Endodermal cell (in vitro differentiated cells): ENCODE data around the gene STXBP6. TPM values are rescaled to one million over a fixed set of nuclear protein-coding genes. Genes with fewer than 3 reads are reported as not detected.

ENCODE experiments used
- DNase-seq: peaks from one replicate; pipeline ENCODE4 v3.0.0-alpha.2; 2017
- H3K27ac ChIP-seq: 2 replicates; pipeline ENCODE4 v1.5.1; 2013; ENCODE audit warnings: mild to moderate bottlenecking, low read depth, low read length, moderate library complexity
- H3K27me3 ChIP-seq: 2 replicates; pipeline ENCODE4 v1.6.1; 2013; ENCODE audit warnings: mild to moderate bottlenecking, low read length, moderate library complexity; ENCODE audit not compliant: insufficient read depth, control insufficient read depth, poor library complexity, severe bottlenecking
- H3K36me3 ChIP-seq: 2 replicates; pipeline ENCODE4 v1.7.0; 2013; ENCODE audit warnings: mild to moderate bottlenecking, low read length, moderate library complexity; ENCODE audit not compliant: control insufficient read depth, insufficient read depth
- H3K4me1 ChIP-seq: one replicate; pipeline ENCODE4 v1.7.0; 2013; ENCODE audit warnings: low read length; ENCODE audit not compliant: control insufficient read depth, insufficient read depth
- H3K4me3 ChIP-seq: 2 replicates; pipeline ENCODE4 v1.5.1; 2013; ENCODE audit warnings: mild to moderate bottlenecking, low read length, moderate library complexity
- H3K9ac ChIP-seq: 2 replicates; pipeline ENCODE4 v1.6.1; 2013; ENCODE audit warnings: mild to moderate bottlenecking, low read length, moderate library complexity; ENCODE audit not compliant: poor library complexity, severe bottlenecking; ENCODE audit errors: extremely low read depth
- H3K9me3 ChIP-seq: 2 replicates; pipeline ENCODE4 v1.6.1; 2013; ENCODE audit warnings: mild to moderate bottlenecking, low read length, moderate library complexity; ENCODE audit not compliant: control insufficient read depth
- H3K27ac Mint-ChIP-seq: 2 replicates; pipeline ENCODE4 v1.8.0; 2020; ENCODE audit warnings: mixed read lengths
- H3K27me3 Mint-ChIP-seq: 2 replicates; pipeline ENCODE4 v1.8.0; 2021; ENCODE audit warnings: mild to moderate bottlenecking, mixed read lengths; ENCODE audit not compliant: insufficient read depth
- H3K36me3 Mint-ChIP-seq: 2 replicates; pipeline ENCODE4 v1.8.0; 2020; ENCODE audit warnings: low read depth, mixed read lengths
- H3K4me1 Mint-ChIP-seq: 2 replicates; pipeline ENCODE4 v1.8.0; 2020; ENCODE audit warnings: mixed read lengths
- H3K4me3 Mint-ChIP-seq: 2 replicates; pipeline ENCODE4 v1.8.0; 2020; ENCODE audit warnings: mild to moderate bottlenecking, moderate library complexity, mixed read lengths
- H3K9me3 Mint-ChIP-seq: 2 replicates; pipeline ENCODE4 v1.8.0; 2020; ENCODE audit warnings: mild to moderate bottlenecking, mixed read lengths
- CTCF ChIP-seq: fragments of 200-600 bp; sonication (generic); conservative IDR thresholded peaks from 2 replicates; pipeline ENCODE4 v1.5.0; 2021; ENCODE audit warnings: antibody characterized with exemption, mild to moderate bottlenecking
- WGBS, 2 experiments: methylation state at CpG; one replicate each; pipeline versions ENCODE4 v1.1.5 to v1.1.7; 2013; ENCODE audit warnings: missing lambda C conversion rate in 2 of 2, mixed read lengths in 1 of 2; ENCODE audit not compliant: insufficient coverage in 1 of 2, insufficient read length in 1 of 2; 5-methylcytosine and 5-hydroxymethylcytosine counted together
- total RNA-seq, 2 donors: library from RNA; stranded (reverse); fragmentation: NEBNext Ultra II Directional in 1 of 2; extraction: Animal tissue kit (Norgen Biotek cat#: 25700) in 1 of 2; gene quantifications; 2 replicates in 1 of 2; 3 replicates in 1 of 2; pipeline ENCODE4 v1.2.1, GENCODE V29; 2021

Gene STXBP6
- total RNA-seq, 2 donors from 2014 or later = 0.64 to 1.5 TPM

- 83 to 92% methylated on average over 1 to 5 of the region's 5 CpGs for WGBS, 2 experiments
- DNase-seq = no peak
- no peaks in the 10 kb centered on the region for H3K36me3 Mint-ChIP-seq
- H3K27ac Mint-ChIP-seq = no peak overlapping the region
- Histone ChIP-seq H3K9me3 (no peaks in the 10 kb centered on the region), H3K27me3 (peaks cover 4% of the 10 kb centered on the region), H3K27ac (no peak overlapping the region), H3K9ac (no peak overlapping the region), H3K4me3 (no peak overlapping the region), H3K36me3 (no peaks in the 10 kb centered on the region), H3K4me1 (peaks cover 8% of the 10 kb centered on the region)
- H3K4me3 Mint-ChIP-seq = no peak overlapping the region
- no peak for TF ChIP-seq CTCF
- H3K4me1 Mint-ChIP-seq = peaks cover 11% of the 10 kb centered on the region
- no peaks in the 10 kb centered on the region for H3K9me3 Mint-ChIP-seq
- H3K27me3 Mint-ChIP-seq = peaks cover 2% of the 10 kb centered on the region
These were observed 229.3 kb downstream of the STXBP6 start for GRCh38 chr14:24820616-24821015.

DNA sequence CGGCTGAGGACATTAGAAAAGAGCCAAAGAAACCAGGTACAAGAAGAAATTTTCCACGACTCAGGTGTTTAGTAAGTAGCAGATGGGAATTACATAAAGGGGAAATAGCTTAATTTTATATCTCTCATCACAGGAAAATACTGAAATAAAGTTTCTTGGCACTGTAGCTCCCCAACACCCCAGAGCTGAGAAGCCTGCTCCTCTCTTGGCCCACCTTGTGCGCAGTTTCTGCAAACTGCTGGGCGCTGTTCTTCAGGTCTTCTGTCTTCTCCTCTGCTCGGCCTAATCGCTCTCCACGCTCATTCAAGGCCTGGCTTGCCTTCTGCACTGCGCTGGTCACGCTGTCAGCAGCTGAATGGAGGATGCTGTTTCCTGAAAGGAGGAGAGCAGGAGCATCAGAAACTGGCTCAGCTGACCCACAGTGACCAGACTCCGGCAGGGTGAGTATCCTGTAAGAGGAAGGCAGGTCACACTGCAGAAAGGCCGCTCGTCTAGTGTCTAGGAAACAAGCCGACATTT is 231.1 kb downstream of the STXBP6 start:
- H3K9me3 ChIP-seq = no peaks in the 10 kb centered on the region
- Mint-ChIP-seq H3K9me3 (no peaks in the 10 kb centered on the region), H3K4me1 (peaks cover 11% of the 10 kb centered on the region), H3K27me3 (peaks cover 2% of the 10 kb centered on the region), H3K36me3 (no peaks in the 10 kb centered on the region), H3K27ac (no peak overlapping the region), H3K4me3 (no peak overlapping the region)
- no peaks in the 10 kb centered on the region for H3K27me3 ChIP-seq
- peaks cover 8% of the 10 kb centered on the region for H3K4me1 ChIP-seq
- DNase-seq = no peak
- no peak overlapping the region for H3K4me3 ChIP-seq
- H3K36me3 ChIP-seq = no peaks in the 10 kb centered on the region
- WGBS, 2 experiments = 90 to 93% methylated on average over 12 to 13 of the region's 13 CpGs
- no peak overlapping the region for H3K9ac ChIP-seq
- no peak for TF ChIP-seq CTCF
- H3K27ac ChIP-seq = peak overlapping the region; percentile 2

GRCh38 chr14:24818058-24818822 is 231.7 kb downstream of the STXBP6 start:
- no peak overlapping the region for H3K27ac ChIP-seq
- H3K9me3 ChIP-seq = no peaks in the 10 kb centered on the region
- H3K36me3 Mint-ChIP-seq = no peaks in the 10 kb centered on the region
- H3K9me3 Mint-ChIP-seq = no peaks in the 10 kb centered on the region
- peaks cover 8% of the 10 kb centered on the region for H3K4me1 ChIP-seq
- DNase-seq = no peak
- H3K36me3 ChIP-seq = no peaks in the 10 kb centered on the region
- no peak overlapping the region for H3K9ac ChIP-seq
- 88 to 93% methylated on average over 8 to 15 of the region's 15 CpGs for WGBS, 2 experiments
- H3K27me3 Mint-ChIP-seq = peaks cover 2% of the 10 kb centered on the region
- peaks cover 11% of the 10 kb centered on the region for H3K4me1 Mint-ChIP-seq
- no peak overlapping the region for H3K4me3 Mint-ChIP-seq
- H3K27ac Mint-ChIP-seq = no peak overlapping the region
- H3K4me3 ChIP-seq = no peak overlapping the region
- TF ChIP-seq CTCF = peak; percentile 2
- H3K27me3 ChIP-seq = no peaks in the 10 kb centered on the region
